Bronchial epithelial cell (primary cell): ENCODE data around the gene C1orf87. TPM values are rescaled to one million over a fixed set of nuclear protein-coding genes. Genes with fewer than 3 reads are reported as not detected.

Experiments used
- DNase-seq: peaks from one replicate; pipeline ENCODE4 v3.0.0-alpha.2; 2010; ENCODE audit warnings: low read depth
- FAIRE-seq: peaks from 2 replicates; lab custom pipeline; 2011; peaks lifted over from hg19 to GRCh38; lab: Jason Lieb, UNC
- H3K27me3 ChIP-seq: 2 replicates; pipeline ENCODE4 v1.5.1; 2011; ENCODE audit warnings: low read length; ENCODE audit not compliant: control insufficient read depth, insufficient read depth
- H3K36me3 ChIP-seq: 2 replicates; pipeline ENCODE4 v1.5.1; 2011; ENCODE audit warnings: low read length; ENCODE audit not compliant: control insufficient read depth, insufficient read depth
- H3K4me3 ChIP-seq: 2 replicates; pipeline ENCODE4 v1.5.1; 2011; ENCODE audit warnings: mild to moderate bottlenecking, low read depth, low read length, control low read depth
- CTCF ChIP-seq: IDR thresholded peaks from 2 replicates; pipeline ENCODE4 v1.5.1; 2011; ENCODE audit warnings: mild to moderate bottlenecking, moderate library complexity, low read length, control low read depth, inconsistent platforms; ENCODE audit not compliant: insufficient read depth, severe bottlenecking
- total RNA-seq: library from RNA; depleted of rRNA; stranded (reverse); fragments of >200 nt; gene quantifications from 2 replicates; pipeline ENCODE4 v1.2.1, GENCODE V29; 2014

The C1orf87 gene
- total RNA-seq, 1 donor from 2014 or later, result not detected

GRCh38 chr1:60044881-60045280 lies 28.7 kb downstream of the C1orf87 start:
- DNase-seq (no peak), FAIRE-seq (no peak)
- no peak for TF ChIP-seq CTCF
- Histone ChIP-seq H3K4me3 (no peak overlapping the region), H3K27me3 (no peaks in the 10 kb centered on the region), H3K36me3 (no peaks in the 10 kb centered on the region)

DNA sequence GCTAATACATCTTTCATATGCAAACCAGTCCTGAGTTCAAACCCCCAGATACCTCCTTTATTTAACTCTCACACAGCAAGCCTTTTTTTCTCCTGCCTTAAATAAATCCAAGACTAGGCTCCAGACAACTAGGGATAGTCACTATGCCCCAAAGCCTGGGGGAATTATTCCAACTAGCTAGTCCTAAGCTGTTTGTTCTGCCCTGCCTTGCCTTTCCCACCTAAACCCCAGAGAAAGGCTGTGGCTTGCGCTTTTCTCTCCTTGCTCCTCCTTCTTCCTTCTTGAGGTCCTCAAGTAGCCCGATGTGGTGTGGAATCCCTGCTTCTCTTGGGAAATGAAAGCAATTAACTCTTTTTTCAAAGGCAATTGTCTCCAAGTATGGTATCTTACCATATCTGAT lies 31.8 kb downstream of the C1orf87 start:
- no peak for DNase-seq
- Histone ChIP-seq H3K4me3 (no peak overlapping the region), H3K36me3 (no peaks in the 10 kb centered on the region), H3K27me3 (no peaks in the 10 kb centered on the region)
- no peak for TF ChIP-seq CTCF
- FAIRE-seq, result no peak

- Histone ChIP-seq H3K27me3 (no peaks in the 10 kb centered on the region), H3K4me3 (no peak overlapping the region), H3K36me3 (no peaks in the 10 kb centered on the region)
- no peak for TF ChIP-seq CTCF
- DNase-seq (no peak), FAIRE-seq (no peak)
Observed at GRCh38 chr1:60037669-60038068, 35.9 kb downstream of the C1orf87 start.

DNA sequence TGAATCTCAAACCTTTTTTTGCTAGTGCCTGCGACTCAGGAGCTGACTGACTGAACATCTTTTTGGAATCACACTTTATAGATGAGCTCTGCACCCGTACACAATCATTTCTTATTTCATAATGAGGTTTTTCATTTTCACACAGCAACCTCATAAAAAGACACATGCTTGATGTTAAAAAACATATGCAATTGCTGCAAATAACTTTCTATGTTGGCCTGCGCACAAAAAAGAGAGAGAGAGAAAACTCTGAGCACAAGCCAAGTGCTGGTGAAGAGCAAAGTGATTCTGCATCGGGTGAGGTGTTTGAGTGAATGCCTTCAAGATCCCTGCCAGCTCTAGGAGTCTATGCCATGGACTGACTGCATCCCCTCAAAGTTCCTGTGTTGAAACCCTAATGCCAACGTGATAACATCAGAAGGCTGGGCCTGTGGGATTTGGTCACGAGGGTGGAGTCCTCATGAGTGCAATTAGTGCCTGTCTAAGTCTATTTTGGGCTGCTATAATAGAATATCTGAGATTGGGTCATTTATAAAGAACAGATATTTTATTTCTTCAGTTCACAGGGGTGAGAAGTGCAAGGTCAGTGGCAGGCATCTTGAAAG lies 36.6 kb downstream of the C1orf87 start:
- DNase-seq, result no peak
- TF ChIP-seq CTCF, result no peak
- Histone ChIP-seq H3K27me3 (no peaks in the 10 kb centered on the region), H3K36me3 (no peaks in the 10 kb centered on the region), H3K4me3 (no peak overlapping the region)
- FAIRE-seq, result no peak

DNA sequence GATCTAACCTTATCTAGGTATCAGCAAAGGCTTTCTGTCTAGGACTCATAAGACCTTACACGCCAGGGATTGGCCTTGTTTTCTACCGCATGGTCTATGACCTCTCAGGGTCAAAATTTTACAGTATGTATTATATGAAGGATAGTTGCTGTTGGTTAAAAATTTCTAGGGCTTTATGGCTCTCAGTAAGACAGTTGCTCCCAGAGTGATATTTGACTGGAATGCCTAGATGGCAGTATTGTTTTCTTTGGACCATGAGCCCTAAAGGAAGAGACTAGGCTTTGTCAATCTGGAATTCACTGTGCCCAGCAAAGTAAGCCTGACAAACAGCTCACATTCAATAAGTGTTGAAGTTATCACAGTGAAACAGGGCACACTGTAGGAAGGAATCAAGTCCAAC lies 37.6 kb downstream of the C1orf87 start:
- no peaks in the 10 kb centered on the region for H3K27me3 ChIP-seq
- no peaks in the 10 kb centered on the region for H3K36me3 ChIP-seq
- no peak for FAIRE-seq
- no peak for TF ChIP-seq CTCF
- DNase-seq, result no peak
- no peak overlapping the region for H3K4me3 ChIP-seq

DNA sequence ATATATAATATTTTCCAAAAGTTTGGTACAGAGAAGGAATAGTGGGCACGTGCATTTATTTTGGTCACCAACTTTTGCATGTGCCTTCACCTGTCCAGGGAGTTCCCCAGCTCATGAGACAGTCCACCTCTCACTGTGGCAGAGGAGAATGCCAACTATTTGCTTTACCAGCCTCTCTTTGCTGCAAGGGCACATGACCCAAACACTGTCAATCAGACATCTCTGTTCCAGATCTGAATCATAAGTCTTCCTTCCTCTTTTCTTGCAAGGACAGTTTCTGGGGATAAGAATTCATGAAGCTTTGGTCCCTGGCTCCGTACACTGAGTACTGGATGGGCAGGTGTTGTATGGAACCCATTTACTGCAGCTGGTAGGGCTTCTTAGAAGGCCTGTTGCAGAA lies 38.6 kb downstream of the C1orf87 start:
- FAIRE-seq, result no peak
- H3K36me3 ChIP-seq, result no peaks in the 10 kb centered on the region
- no peak for DNase-seq
- H3K27me3 ChIP-seq, result no peaks in the 10 kb centered on the region
- H3K4me3 ChIP-seq, result no peak overlapping the region
- no peak for TF ChIP-seq CTCF
